Endothelial cell of umbilical vein (primary cell): ENCODE data around the gene SH3TC1. TPM values are rescaled to one million over a fixed set of nuclear protein-coding genes. Genes with fewer than 3 reads are reported as not detected.

ENCODE experiments used
- BruUV-seq: library from RNA; stranded (reverse); fragments of 400-500 nt; replicated peaks from 2 replicates; lab custom pipeline; 2021; lab: Mats Ljungman, UMichigan
- CTCF ChIA-PET: fragments of 300-600, 350-600 bp; sonication (Branson Sonifier 250); formaldehyde crosslinking; loops from one replicate; lab custom pipeline; 2021; ENCODE audit warnings: antibody characterized with exemption, inconsistent platforms; lab: Charles Lee
- POLR2A ChIA-PET: fragments of 300-600, 350-600 bp; sonication (Branson Sonifier 250); formaldehyde crosslinking; loops from one replicate; lab custom pipeline; 2021; ENCODE audit warnings: antibody characterized with exemption, inconsistent platforms; lab: Charles Lee
- DNase-seq: peaks from one replicate; pipeline ENCODE4 v3.0.0-alpha.2; 2011; ENCODE audit warnings: low read depth, low spot score
- FAIRE-seq: peaks from 2 replicates; lab custom pipeline; 2011; peaks lifted over from hg19 to GRCh38; lab: Jason Lieb, UNC
- H2AFZ ChIP-seq: 2 replicates; pipeline ENCODE4 v1.6.0; 2012; ENCODE audit warnings: low read depth, low read length, control low read depth, inconsistent platforms
- H3K27ac ChIP-seq: 2 replicates; pipeline ENCODE4 v1.5.1; 2011; ENCODE audit warnings: low read depth, mild to moderate bottlenecking, control low read depth, low read length, moderate library complexity; ENCODE audit not compliant: insufficient read depth
- H3K27me3 ChIP-seq, 2 experiments: 2 replicates each; pipeline versions ENCODE4 v1.6.0 to v1.6.1; 2011; ENCODE audit warnings: low read length in 2 of 2, mixed read lengths in 1 of 2; ENCODE audit not compliant: control insufficient read depth in 2 of 2, insufficient read depth in 2 of 2
- H3K36me3 ChIP-seq, 2 experiments: 2 replicates in 1 of 2; 3 replicates in 1 of 2; pipeline ENCODE4 v1.5.1; 2011; ENCODE audit warnings: low read length in 2 of 2, mild to moderate bottlenecking in 1 of 2, moderate library complexity in 1 of 2; ENCODE audit not compliant: control insufficient read depth in 2 of 2, insufficient read depth in 2 of 2; ENCODE audit errors: extremely low read depth in 1 of 2
- H3K4me1 ChIP-seq: 3 replicates; pipeline ENCODE4 v1.5.1; 2011; ENCODE audit warnings: mild to moderate bottlenecking, low read length; ENCODE audit not compliant: control insufficient read depth, insufficient read depth; ENCODE audit errors: extremely low read depth
- H3K4me2 ChIP-seq: 2 replicates; pipeline ENCODE4 v1.6.1; 2011; ENCODE audit warnings: low read length, control low read depth, mixed read lengths; ENCODE audit not compliant: insufficient read depth
- H3K4me3 ChIP-seq, 3 experiments: fragments of 200-600 bp in 1 of 3; sonication (generic), shearing (Covaris generic) in 1 of 3; replicated peaks in 1 of 3; 2 replicates each; pipeline ENCODE4 v1.5.1; 2011 to 2016; ENCODE audit warnings: control low read depth in 3 of 3, low read length in 3 of 3, mild to moderate bottlenecking in 2 of 3, inconsistent platforms in 1 of 3, low read depth in 1 of 3, moderate library complexity in 1 of 3; ENCODE audit not compliant: insufficient read depth in 1 of 3
- H3K79me2 ChIP-seq: 2 replicates; pipeline ENCODE4 v1.6.0; 2012; ENCODE audit warnings: low read length, inconsistent platforms; ENCODE audit not compliant: control insufficient read depth, insufficient read depth
- H3K9ac ChIP-seq: replicated peaks from 2 replicates; pipeline ENCODE3; 2011; ENCODE audit warnings: low read length, control low read depth; ENCODE audit not compliant: insufficient read depth; ENCODE audit errors: extremely low read depth
- H3K9me1 ChIP-seq: replicated peaks from 3 replicates; pipeline ENCODE4 v1.6.0; 2011; ENCODE audit warnings: mild to moderate bottlenecking, low read length; ENCODE audit not compliant: control insufficient read depth, insufficient read depth; ENCODE audit errors: extremely low read depth
- H3K9me3 ChIP-seq: replicated peaks from 2 replicates; pipeline ENCODE4 v1.5.1; 2012; ENCODE audit warnings: low read length, inconsistent platforms; ENCODE audit not compliant: control insufficient read depth, insufficient read depth
- H4K20me1 ChIP-seq: replicated peaks from 2 replicates; pipeline ENCODE3; 2011; ENCODE audit warnings: mild to moderate bottlenecking, low read length; ENCODE audit not compliant: control insufficient read depth, insufficient read depth; ENCODE audit errors: extremely low read depth
- JUN ChIP-seq: IDR thresholded peaks from 2 replicates; pipeline ENCODE4 v1.6.1; 2011; ENCODE audit warnings: borderline replicate concordance, low read depth; ENCODE audit not compliant: insufficient read length, insufficient read depth
- MYC ChIP-seq: IDR thresholded peaks from one replicate; pipeline ENCODE4 v1.6.1; 2011; ENCODE audit warnings: mild to moderate bottlenecking, low read depth, low read length
- POLR2A ChIP-seq: IDR thresholded peaks from 2 replicates; pipeline ENCODE4 v1.6.1; 2012; ENCODE audit warnings: low read depth, mild to moderate bottlenecking, control low read depth, low read length
- POLR2AphosphoS5 ChIP-seq: IDR thresholded peaks from 2 replicates; pipeline ENCODE4 v1.6.1; 2012; ENCODE audit warnings: low read depth, mild to moderate bottlenecking, control low read depth, low read length, moderate library complexity; ENCODE audit not compliant: insufficient read depth
- dilution Hi-C: fragments of 300-500 bp; cut with MboI; formaldehyde crosslinking; loops from one replicate; pipeline ENCODE4 v1.15.0; 2019; ENCODE audit warnings: low sequenced_read_pairs; ENCODE audit not compliant: extremely low pct_ligation_motif_present
- intact Hi-C: fragments of 100-400 bp; cut with micrococcal nuclease; formaldehyde crosslinking; loops from one replicate; pipeline ENCODE4 v1.10.0; 2022
- polyA plus RNA-seq, 4 experiments: library from polyadenylated mRNA; depleted of rRNA in 3 of 4; stranded (reverse) in 3 of 4; unstranded in 1 of 4; fragments of >200 nt; gene quantifications; 2 replicates each; pipeline versions ENCODE4 v1.2.1 to v1.2.3, GENCODE V29; 2011 to 2012; ENCODE audit warnings: missing spikeins in 1 of 4
- total RNA-seq: library from RNA; stranded (reverse); gene quantifications from 2 replicates; pipeline ENCODE4 v1.2.3, GENCODE V29; 2021
- TF ChIP-seq, protein P1 (sequence below): IDR thresholded peaks from 2 replicates; pipeline ENCODE4 v1.6.1; 2011; ENCODE audit not compliant: insufficient read depth, insufficient read length
- TF ChIP-seq, protein P2 (sequence below), 2 donors: IDR thresholded peaks; 1 replicate in 1 of 2; 2 replicates in 1 of 2; pipeline ENCODE4 v1.5.1; 2011; ENCODE audit warnings: low read length in 2 of 2, mild to moderate bottlenecking in 2 of 2, moderate library complexity in 2 of 2, control low read depth in 1 of 2, inconsistent platforms in 1 of 2, low read depth in 1 of 2; ENCODE audit not compliant: insufficient read depth in 1 of 2; ENCODE audit errors: extremely low read depth in 1 of 2

Gene SH3TC1
- total and polyA plus RNA-seq, 2 donors (not counting 3 experiments of a cell fraction or from before 2014, with no cell fraction given) = 96.5 to 192 TPM

DNA sequence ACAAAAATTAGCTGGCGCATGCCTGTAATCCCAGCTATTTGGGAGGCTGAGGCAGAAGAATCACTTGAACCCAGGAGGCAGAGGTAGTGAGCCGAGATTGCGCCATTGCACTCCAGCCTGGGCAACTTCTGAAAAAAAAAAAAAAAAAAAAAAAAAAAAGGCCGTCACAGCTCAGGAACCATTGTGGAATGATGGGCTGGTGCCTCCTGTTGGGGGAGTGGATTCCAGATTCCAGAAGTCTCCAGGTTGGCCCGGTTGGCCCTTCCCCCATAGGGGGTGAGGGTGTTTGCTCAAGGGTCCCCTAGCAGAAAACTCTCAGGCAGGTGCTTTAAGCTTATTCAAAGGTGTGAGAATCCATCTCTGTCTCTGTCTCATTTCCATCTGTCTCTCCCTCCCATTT, 11.5 kb downstream of the SH3TC1 start:
- Histone ChIP-seq H3K4me2 (no peak overlapping the region), H3K4me3 (no peak overlapping the region), H3K9ac (no peak overlapping the region), H3K27ac (no peak overlapping the region), H3K36me3 (peaks cover 11 to 73% of the 10 kb centered on the region in 2 experiments), H3K9me1 (no peaks in the 10 kb centered on the region), H3K4me1 (peaks cover under 1% of the 10 kb centered on the region), H3K79me2 (peaks cover 16% of the 10 kb centered on the region), H2AFZ (no peak overlapping the region), H4K20me1 (no peaks in the 10 kb centered on the region), H3K9me3 (no peaks in the 10 kb centered on the region), H3K27me3 (no peaks in the 10 kb centered on the region)
- intact Hi-C loops = no loop called here
- CTCF ChIA-PET = interaction anchor here (1.2 to 14.2 kb wide), 2 partner anchors 9 to 33 kb away, joined by 5 to 196 read pairs; no protein-coding TSS in a partner anchor
- BruUV-seq = no TSS peak
- no peak for FAIRE-seq
- dilution Hi-C loops = no loop called here
- TF ChIP-seq MYC = no peak
- TF ChIP-seq JUN = no peak
- TF ChIP-seq POLR2A = peak; percentile 20
- no peak for TF ChIP-seq POLR2AphosphoS5
- TF ChIP-seq, protein P1, sequence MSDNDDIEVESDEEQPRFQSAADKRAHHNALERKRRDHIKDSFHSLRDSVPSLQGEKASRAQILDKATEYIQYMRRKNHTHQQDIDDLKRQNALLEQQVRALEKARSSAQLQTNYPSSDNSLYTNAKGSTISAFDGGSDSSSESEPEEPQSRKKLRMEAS = no peak
- TF ChIP-seq, protein P2, sequence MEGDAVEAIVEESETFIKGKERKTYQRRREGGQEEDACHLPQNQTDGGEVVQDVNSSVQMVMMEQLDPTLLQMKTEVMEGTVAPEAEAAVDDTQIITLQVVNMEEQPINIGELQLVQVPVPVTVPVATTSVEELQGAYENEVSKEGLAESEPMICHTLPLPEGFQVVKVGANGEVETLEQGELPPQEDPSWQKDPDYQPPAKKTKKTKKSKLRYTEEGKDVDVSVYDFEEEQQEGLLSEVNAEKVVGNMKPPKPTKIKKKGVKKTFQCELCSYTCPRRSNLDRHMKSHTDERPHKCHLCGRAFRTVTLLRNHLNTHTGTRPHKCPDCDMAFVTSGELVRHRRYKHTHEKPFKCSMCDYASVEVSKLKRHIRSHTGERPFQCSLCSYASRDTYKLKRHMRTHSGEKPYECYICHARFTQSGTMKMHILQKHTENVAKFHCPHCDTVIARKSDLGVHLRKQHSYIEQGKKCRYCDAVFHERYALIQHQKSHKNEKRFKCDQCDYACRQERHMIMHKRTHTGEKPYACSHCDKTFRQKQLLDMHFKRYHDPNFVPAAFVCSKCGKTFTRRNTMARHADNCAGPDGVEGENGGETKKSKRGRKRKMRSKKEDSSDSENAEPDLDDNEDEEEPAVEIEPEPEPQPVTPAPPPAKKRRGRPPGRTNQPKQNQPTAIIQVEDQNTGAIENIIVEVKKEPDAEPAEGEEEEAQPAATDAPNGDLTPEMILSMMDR (IDR thresholded peaks at IDR 0.05; ENCODE audit: extremely low read depth in 1 of 2, insufficient read depth in 1 of 2, low read depth in 1 of 2, low read length in 2 of 2) = no peak
- no peak for DNase-seq
- POLR2A ChIA-PET = interaction anchor here (0.6 to 0.9 kb wide), 2 partner anchors 9 to 34 kb away, joined by 3 to 6 read pairs; no protein-coding TSS in a partner anchor
